ENCODE measurements around the gene ASCL2.

GRCh38 chr11:2269601-2270321 lies 627 bp downstream of the ASCL2 start:
- TF ChIP-seq FOS (IDR thresholded peaks at IDR 0.05; ENCODE audit: borderline replicate concordance, insufficient read depth, low read length) (no peak), EZH2 (IDR thresholded peaks at IDR 0.05; ENCODE audit: borderline replicate concordance, low read depth, low read length, severe bottlenecking) (peak; percentile 50)

All from endothelial cell of umbilical vein (primary cell).